Esophagus squamous epithelium (tissue), 4 donors: ENCODE data around the gene CEP57L1.

Experiments used
- POLR2A ChIP-seq, 4 donors: fragments of 450-650 bp; IDR thresholded peaks; one replicate each; pipeline ENCODE4 v1.6.1; 2017; ENCODE audit warnings: antibody characterized with exemption in 4 of 4, mild to moderate bottlenecking in 4 of 4, moderate library complexity in 3 of 4
- TF ChIP-seq, protein P1 (sequence below), 6 experiments: fragments of 450-650 bp in 4 of 6; fragments of 200-600 bp in 2 of 6; sonication (generic) in 2 of 6; IDR thresholded peaks; one replicate each; pipeline ENCODE4 v1.5.1; 2016 to 2019; ENCODE audit warnings: antibody characterized with exemption in 6 of 6, mild to moderate bottlenecking in 4 of 6, moderate library complexity in 4 of 6

GRCh38 chr6:109059153-109059552 lies 36.2 kb upstream of the CEP57L1 start:
- TF ChIP-seq, protein P1, sequence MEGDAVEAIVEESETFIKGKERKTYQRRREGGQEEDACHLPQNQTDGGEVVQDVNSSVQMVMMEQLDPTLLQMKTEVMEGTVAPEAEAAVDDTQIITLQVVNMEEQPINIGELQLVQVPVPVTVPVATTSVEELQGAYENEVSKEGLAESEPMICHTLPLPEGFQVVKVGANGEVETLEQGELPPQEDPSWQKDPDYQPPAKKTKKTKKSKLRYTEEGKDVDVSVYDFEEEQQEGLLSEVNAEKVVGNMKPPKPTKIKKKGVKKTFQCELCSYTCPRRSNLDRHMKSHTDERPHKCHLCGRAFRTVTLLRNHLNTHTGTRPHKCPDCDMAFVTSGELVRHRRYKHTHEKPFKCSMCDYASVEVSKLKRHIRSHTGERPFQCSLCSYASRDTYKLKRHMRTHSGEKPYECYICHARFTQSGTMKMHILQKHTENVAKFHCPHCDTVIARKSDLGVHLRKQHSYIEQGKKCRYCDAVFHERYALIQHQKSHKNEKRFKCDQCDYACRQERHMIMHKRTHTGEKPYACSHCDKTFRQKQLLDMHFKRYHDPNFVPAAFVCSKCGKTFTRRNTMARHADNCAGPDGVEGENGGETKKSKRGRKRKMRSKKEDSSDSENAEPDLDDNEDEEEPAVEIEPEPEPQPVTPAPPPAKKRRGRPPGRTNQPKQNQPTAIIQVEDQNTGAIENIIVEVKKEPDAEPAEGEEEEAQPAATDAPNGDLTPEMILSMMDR (IDR thresholded peaks at IDR 0.05): no peak
- TF ChIP-seq POLR2A (IDR thresholded peaks at IDR 0.05): no peak
